ENCODE measurements around the gene TBX2.
"Not testable (repeated sequence)": the region's sequence is repeated elsewhere in the genome, so short reads cannot be mapped to it uniquely, and the experiment has no call there.

DNA sequence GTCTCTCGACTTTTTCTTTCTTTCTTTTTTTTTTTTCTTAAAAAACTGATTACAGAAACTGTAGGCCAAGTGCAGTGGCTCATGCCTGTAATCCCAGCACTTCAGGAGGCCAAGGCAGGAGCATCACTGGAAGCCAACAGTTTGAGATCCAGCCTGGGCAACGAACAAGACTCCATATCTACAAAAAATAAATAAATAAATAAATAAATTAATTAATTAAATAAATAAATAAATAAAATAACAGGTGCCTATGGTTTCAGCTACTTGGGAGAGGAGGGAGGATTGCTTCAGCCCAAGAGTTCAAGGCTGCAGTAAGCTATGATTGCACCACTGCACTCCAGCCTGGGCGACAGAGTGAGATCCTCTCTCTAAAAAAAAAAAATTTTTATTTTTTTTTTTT lies 42.6 kb upstream of the TBX2 start:
- TF ChIP-seq POLR2AphosphoS5, EP300 (IDR thresholded peaks at IDR 0.05): not testable (repeated sequence)
- TF ChIP-seq, protein P1, sequence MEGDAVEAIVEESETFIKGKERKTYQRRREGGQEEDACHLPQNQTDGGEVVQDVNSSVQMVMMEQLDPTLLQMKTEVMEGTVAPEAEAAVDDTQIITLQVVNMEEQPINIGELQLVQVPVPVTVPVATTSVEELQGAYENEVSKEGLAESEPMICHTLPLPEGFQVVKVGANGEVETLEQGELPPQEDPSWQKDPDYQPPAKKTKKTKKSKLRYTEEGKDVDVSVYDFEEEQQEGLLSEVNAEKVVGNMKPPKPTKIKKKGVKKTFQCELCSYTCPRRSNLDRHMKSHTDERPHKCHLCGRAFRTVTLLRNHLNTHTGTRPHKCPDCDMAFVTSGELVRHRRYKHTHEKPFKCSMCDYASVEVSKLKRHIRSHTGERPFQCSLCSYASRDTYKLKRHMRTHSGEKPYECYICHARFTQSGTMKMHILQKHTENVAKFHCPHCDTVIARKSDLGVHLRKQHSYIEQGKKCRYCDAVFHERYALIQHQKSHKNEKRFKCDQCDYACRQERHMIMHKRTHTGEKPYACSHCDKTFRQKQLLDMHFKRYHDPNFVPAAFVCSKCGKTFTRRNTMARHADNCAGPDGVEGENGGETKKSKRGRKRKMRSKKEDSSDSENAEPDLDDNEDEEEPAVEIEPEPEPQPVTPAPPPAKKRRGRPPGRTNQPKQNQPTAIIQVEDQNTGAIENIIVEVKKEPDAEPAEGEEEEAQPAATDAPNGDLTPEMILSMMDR (IDR thresholded peaks at IDR 0.05), result not testable (repeated sequence)
